Inflammatory macrophage treated with lipopolysaccharide for 1 hour (primary cell): ENCODE data around the gene PGLYRP4.
A peak's percentile ranks its signal among the peaks of the same experiment; 100 is the strongest.

ENCODE experiments used
- DNase-seq, 2 donors: peaks; one replicate each; pipeline ENCODE4 v3.0.0-alpha.2; 2020 to 2022

Gene PGLYRP4

GRCh38 chr1:153348511-153349362 lies at the start of gene PGLYRP4:
PGLYRP4 (minus strand) TSS chr1:153348841; CDS start chr1:153347932, 909 bp downstream.
- no peak for DNase-seq

- no peak for DNase-seq
These were observed 49.4 kb upstream of the PGLYRP4 start for GRCh38 chr1:153397924-153398651.

- DNase-seq = no peak
These were observed 48.6 kb upstream of the PGLYRP4 start for GRCh38 chr1:153397051-153397923.

GRCh38 chr1:153396461-153396860 lies 47.8 kb upstream of the PGLYRP4 start:
- DNase-seq = no peak

- DNase-seq = no peak
These were observed 47.1 kb upstream of the PGLYRP4 start for GRCh38 chr1:153395776-153396175.

- no peak for DNase-seq
These were observed 46.6 kb upstream of the PGLYRP4 start for GRCh38 chr1:153395136-153395685.

- no peak for DNase-seq
These were observed 45.8 kb upstream of the PGLYRP4 start for GRCh38 chr1:153394391-153394790.

GRCh38 chr1:153393926-153394325 lies 45.3 kb upstream of the PGLYRP4 start:
- no peak for DNase-seq

GRCh38 chr1:153392822-153393221 lies 44.2 kb upstream of the PGLYRP4 start:
- no peak for DNase-seq

GRCh38 chr1:153392258-153392657 lies 43.6 kb upstream of the PGLYRP4 start:
- DNase-seq = no peak

GRCh38 chr1:153390938-153391710 lies 42.5 kb upstream of the PGLYRP4 start, which contains the start of gene S100A8:
S100A8 (minus strand) TSS chr1:153391073; CDS start chr1:153390535, 538 bp downstream.
- DNase-seq = peak; percentile 75 to 88

GRCh38 chr1:153389973-153390879 lies 41.6 kb upstream of the PGLYRP4 start:
- peak in 1 of 2 donors; percentile 39 for DNase-seq

- peak in 1 of 2 donors; percentile 28 for DNase-seq
These were observed 40.8 kb upstream of the PGLYRP4 start for GRCh38 chr1:153389401-153389800.

GRCh38 chr1:153387785-153388184 lies 39.1 kb upstream of the PGLYRP4 start:
- no peak for DNase-seq

- no peak for DNase-seq
These were observed 38.4 kb upstream of the PGLYRP4 start for GRCh38 chr1:153387001-153387400.

GRCh38 chr1:153386500-153386901 lies 37.9 kb upstream of the PGLYRP4 start:
- DNase-seq = peak; percentile 79 to 81

- DNase-seq = peak; percentile 73 to 74
These were observed 36.4 kb upstream of the PGLYRP4 start for GRCh38 chr1:153384958-153385580.

GRCh38 chr1:153380711-153381110 lies 32.1 kb upstream of the PGLYRP4 start:
- DNase-seq = no peak

- DNase-seq = no peak
These were observed 30.9 kb upstream of the PGLYRP4 start for GRCh38 chr1:153379591-153379990.

GRCh38 chr1:153375511-153375910 lies 26.9 kb upstream of the PGLYRP4 start, which contains the start of gene S100A12:
S100A12 (minus strand) TSS chr1:153375621; CDS start chr1:153374592, 1,029 bp downstream.
- peak; percentile 88 to 90 for DNase-seq
